ENCODE results near the gene C22orf39. TPM values are rescaled to one million over a fixed set of nuclear protein-coding genes. Genes with fewer than 3 reads are reported as not detected.
A peak's percentile ranks its signal among the peaks of the same experiment; 100 is the strongest.

Gene C22orf39
- total RNA-seq, 1 experiment from 2014 or later = 22.2 TPM

DNA sequence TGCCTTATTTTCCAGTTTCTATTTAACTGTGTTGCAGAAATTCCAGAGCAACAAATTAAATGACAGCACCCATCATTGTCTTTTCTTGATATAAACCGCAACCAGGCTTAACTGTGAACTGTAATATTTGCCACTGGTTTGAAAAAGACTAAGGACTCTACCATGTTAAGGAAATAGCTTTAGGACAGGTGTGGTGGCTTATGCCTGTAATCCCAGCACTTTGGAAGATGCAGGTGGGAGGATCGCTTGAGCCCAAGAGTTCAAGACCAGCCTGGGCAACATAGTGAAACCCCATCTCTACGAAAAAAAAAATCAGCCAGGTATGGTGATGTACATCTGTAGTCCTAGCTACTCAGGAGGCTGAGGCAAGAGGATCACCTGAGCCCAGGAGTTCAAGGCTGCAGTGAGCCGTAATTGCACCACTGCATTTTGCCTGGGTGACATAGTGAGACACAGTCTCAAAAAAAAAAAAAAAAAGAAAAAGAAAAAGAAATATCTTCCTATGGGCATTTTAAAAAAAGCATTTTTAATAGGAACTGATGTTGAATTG is 44.8 kb downstream of the C22orf39 start:
- no peaks in the 10 kb centered on the region for H3K4me1 Mint-ChIP-seq (ENCODE audit: insufficient read depth, unreplicated experiment)
- CTCF ChIA-PET = interaction anchor here (0.7 kb wide), 1 partner anchor 235 kb away, joined by 6 read pairs; no protein-coding TSS in a partner anchor
- POLR2A ChIA-PET = no interaction called here
- H3K27me3 Mint-ChIP-seq (ENCODE audit: insufficient read depth, unreplicated experiment) = no peaks in the 10 kb centered on the region
- no peak overlapping the region for H3K4me3 Mint-ChIP-seq (ENCODE audit: unreplicated experiment)
- no peak overlapping the region for H3K27ac Mint-ChIP-seq (ENCODE audit: low read depth, unreplicated experiment)
- no peak for DNase-seq (ENCODE audit: unreplicated experiment)
- peaks cover 66% of the 10 kb centered on the region for H3K36me3 Mint-ChIP-seq (ENCODE audit: insufficient read depth, unreplicated experiment)
- TF ChIP-seq CTCF (IDR thresholded peaks at IDR 0.05; ENCODE audit: unreplicated experiment) = no peak
- H3K9me3 Mint-ChIP-seq (ENCODE audit: unreplicated experiment) = no peaks in the 10 kb centered on the region
- no TSS peak for BruUV-seq (replicated peaks)
- intact Hi-C loops (cut with micrococcal nuclease) = no loop called here

DNA sequence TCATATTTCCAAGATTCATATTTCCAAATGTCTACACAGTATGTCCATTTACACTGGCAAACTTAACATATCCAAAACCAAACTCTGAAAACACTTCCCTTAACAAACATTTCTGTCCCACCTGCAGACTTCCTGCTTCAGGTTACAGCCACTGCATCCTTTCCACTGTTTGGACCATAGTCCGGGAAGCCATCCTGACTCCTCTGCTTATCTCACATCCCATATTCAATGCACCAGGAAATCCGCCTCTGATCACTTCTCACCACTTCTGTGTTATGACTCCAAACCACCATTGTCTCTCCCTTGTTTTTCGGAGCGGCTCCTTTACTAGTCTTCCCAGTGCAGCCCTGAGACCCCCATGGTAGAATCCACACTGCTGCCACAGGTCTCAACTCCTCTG is 46.0 kb downstream of the C22orf39 start:
- TF ChIP-seq CTCF (IDR thresholded peaks at IDR 0.05; ENCODE audit: unreplicated experiment) = no peak
- H3K4me3 Mint-ChIP-seq (ENCODE audit: unreplicated experiment) = no peak overlapping the region
- DNase-seq (ENCODE audit: unreplicated experiment) = no peak
- no peaks in the 10 kb centered on the region for H3K27me3 Mint-ChIP-seq (ENCODE audit: insufficient read depth, unreplicated experiment)
- POLR2A ChIA-PET = no interaction called here
- intact Hi-C loops (cut with micrococcal nuclease) = no loop called here
- H3K36me3 Mint-ChIP-seq (ENCODE audit: insufficient read depth, unreplicated experiment) = peaks cover 65% of the 10 kb centered on the region
- H3K4me1 Mint-ChIP-seq (ENCODE audit: insufficient read depth, unreplicated experiment) = no peaks in the 10 kb centered on the region
- H3K27ac Mint-ChIP-seq (ENCODE audit: low read depth, unreplicated experiment) = no peak overlapping the region
- no peaks in the 10 kb centered on the region for H3K9me3 Mint-ChIP-seq (ENCODE audit: unreplicated experiment)
- BruUV-seq (replicated peaks) = no TSS peak
- CTCF ChIA-PET = interaction anchor here (0.6 kb wide), 1 partner anchor 221 kb away, joined by 3 read pairs; no protein-coding TSS in a partner anchor

DNA sequence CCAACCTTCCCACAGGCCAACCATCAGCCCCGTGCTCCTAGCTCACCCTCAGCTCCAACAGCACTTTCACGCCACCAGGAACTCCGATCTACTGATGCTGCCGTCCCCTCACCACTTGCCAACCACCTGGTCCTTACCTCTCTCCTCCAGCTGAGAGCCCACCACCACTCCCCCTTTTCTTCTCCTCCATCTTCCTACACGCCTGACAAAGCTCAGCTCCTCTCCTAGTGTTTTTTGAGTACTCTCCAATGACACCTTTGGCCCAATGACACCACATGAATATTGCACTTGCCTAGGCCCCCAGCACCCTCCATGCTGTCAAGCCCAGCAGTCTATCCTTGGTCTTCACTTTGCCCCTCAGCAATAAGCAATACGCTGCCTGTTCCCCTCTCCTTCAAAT is 46.6 kb downstream of the C22orf39 start:
- DNase-seq (ENCODE audit: unreplicated experiment) = no peak
- Mint-ChIP-seq H3K4me1 (ENCODE audit: insufficient read depth, unreplicated experiment) (no peaks in the 10 kb centered on the region), H3K27me3 (ENCODE audit: insufficient read depth, unreplicated experiment) (no peaks in the 10 kb centered on the region), H3K36me3 (ENCODE audit: insufficient read depth, unreplicated experiment) (peaks cover 68% of the 10 kb centered on the region), H3K4me3 (ENCODE audit: unreplicated experiment) (no peak overlapping the region), H3K9me3 (ENCODE audit: unreplicated experiment) (no peaks in the 10 kb centered on the region), H3K27ac (ENCODE audit: low read depth, unreplicated experiment) (peak overlapping the region; percentile 2)
- CTCF ChIA-PET = no interaction called here
- BruUV-seq (replicated peaks) = no TSS peak
- TF ChIP-seq CTCF (IDR thresholded peaks at IDR 0.05; ENCODE audit: unreplicated experiment) = no peak
- intact Hi-C loops (cut with micrococcal nuclease) = no loop called here
- POLR2A ChIA-PET = no interaction called here

DNA sequence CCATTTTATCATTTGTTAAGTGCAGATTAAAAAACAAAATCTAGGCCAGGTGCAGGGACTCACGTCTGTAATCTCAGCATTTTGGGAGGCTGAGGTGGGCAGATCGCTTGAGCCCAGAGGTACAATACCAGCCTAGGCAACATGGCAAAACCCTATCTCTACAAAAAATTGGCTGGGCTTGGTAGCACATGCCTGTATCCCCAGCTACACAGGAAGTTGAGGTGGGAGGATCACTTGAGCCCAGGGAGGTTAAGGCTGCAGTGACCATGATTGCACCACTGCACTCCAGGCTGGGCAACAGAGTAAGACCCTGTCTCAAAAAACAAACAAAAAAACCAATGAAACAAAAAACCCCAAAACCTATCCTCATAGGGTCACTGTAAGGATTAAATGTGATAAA is 48.9 kb downstream of the C22orf39 start:
- CTCF ChIA-PET = no interaction called here

More for the DNA sequence above, 48.9 kb downstream of the C22orf39 start:
- intact Hi-C loops (cut with micrococcal nuclease) = no loop called here
- no peaks in the 10 kb centered on the region for H3K9me3 Mint-ChIP-seq (ENCODE audit: unreplicated experiment)
- no peak overlapping the region for H3K27ac Mint-ChIP-seq (ENCODE audit: low read depth, unreplicated experiment)
- DNase-seq (ENCODE audit: unreplicated experiment) = no peak
- no TSS peak for BruUV-seq (replicated peaks)
- no peak overlapping the region for H3K4me3 Mint-ChIP-seq (ENCODE audit: unreplicated experiment)
- no peaks in the 10 kb centered on the region for H3K4me1 Mint-ChIP-seq (ENCODE audit: insufficient read depth, unreplicated experiment)
- POLR2A ChIA-PET = interaction anchor here (0.5 kb wide), 1 partner anchor 33 kb away, joined by 3 read pairs; the partner anchor contains the start of gene HIRA
- TF ChIP-seq CTCF (IDR thresholded peaks at IDR 0.05; ENCODE audit: unreplicated experiment) = no peak
- no peaks in the 10 kb centered on the region for H3K27me3 Mint-ChIP-seq (ENCODE audit: insufficient read depth, unreplicated experiment)
- H3K36me3 Mint-ChIP-seq (ENCODE audit: insufficient read depth, unreplicated experiment) = peaks cover 60% of the 10 kb centered on the region
